ENCODE results near the gene GRIN2C. TPM values are rescaled to one million over a fixed set of nuclear protein-coding genes. Genes with fewer than 3 reads are reported as not detected.

The GRIN2C gene
- total and polyA plus RNA-seq, 2 of the 4 experiments (the other 2 are of a cell fraction): 0.22 TPM; not detected in 1

DNA sequence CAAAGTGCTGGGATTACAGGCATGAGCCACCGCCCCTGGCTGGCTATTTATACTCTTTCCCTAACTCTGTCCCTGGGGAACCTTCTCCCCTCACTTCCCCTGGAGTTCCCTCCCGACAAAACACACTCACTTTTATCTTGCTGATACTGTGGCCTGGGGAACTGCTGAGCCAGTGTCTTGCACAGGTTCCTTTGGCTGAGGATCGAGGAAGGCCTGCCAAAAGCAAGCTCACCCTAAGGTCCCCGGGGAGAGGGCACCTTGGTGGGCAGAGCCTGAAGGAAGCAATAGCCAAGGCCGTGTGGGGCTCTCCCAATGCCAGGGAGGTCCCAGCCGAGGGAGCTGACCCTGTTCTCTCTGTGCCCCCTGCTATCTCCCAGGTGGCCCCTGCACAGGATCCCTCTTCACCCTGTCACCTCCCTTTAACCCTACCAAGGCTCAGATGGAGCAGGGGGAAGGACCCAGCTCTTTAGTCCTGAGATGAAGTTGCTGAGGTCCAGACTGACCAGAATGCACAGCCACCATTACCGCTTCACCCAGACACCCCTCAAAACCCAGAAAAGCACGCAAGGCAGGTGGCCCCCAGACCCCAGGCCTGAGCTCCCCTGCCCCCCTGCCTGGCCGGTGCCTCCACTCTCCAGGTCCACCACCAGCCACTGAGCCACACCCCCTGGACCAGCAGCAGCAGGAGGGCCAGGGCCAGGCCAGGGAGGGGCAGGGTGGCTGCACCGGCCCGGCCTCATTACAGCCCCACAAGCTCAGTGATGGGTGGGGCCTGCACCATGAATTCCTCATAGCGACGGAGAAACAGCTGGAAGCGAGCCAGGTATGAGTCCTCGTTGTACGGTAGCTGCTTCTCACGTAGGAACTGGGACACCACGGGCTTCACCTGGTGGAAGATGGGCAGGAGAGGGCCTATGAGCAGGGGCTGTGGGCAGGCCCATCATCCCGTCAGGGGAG is 18.2 kb upstream of the GRIN2C start:
- intact Hi-C loops (cut with micrococcal nuclease): no loop called here
- dilution Hi-C loops (cut with HindIII; ENCODE audit: low sequenced_read_pairs, unreplicated experiment): no loop called here

More for the DNA sequence above, 18.2 kb upstream of the GRIN2C start:
- WGBS, 2 experiments (ENCODE audit: extremely low coverage in 2 of 2, insufficient read length in 1 of 2): 29% methylated on average over 7 of the region's 19 CpGs; no CpG with 5 or more reads in 1 of the 2 experiments
- H3K27ac ChIP-seq (ENCODE audit: insufficient read depth, low read length): no peak overlapping the region
- H2BK5ac ChIP-seq (ENCODE audit: low read depth, low read length, poor library complexity, severe bottlenecking): no peak overlapping the region
- no peak overlapping the region for H2AK5ac ChIP-seq (ENCODE audit: low read depth, low read length)
- no peak overlapping the region for H2BK20ac ChIP-seq (ENCODE audit: low read depth, low read length)
- H2BK15ac ChIP-seq (ENCODE audit: low read depth, low read length): no peak overlapping the region
- no peak overlapping the region for H2BK120ac ChIP-seq (ENCODE audit: low read depth, low read length)
- no peaks in the 10 kb centered on the region for H3K36me3 ChIP-seq (ENCODE audit: control insufficient read depth, insufficient read depth, low read length)
- peaks cover 38% of the 10 kb centered on the region for H3K27me3 ChIP-seq (ENCODE audit: control insufficient read depth, insufficient read depth, low read length)
- BruUV-seq (replicated peaks): no TSS peak
- ChIA-PET POLR2A (ENCODE audit: unreplicated experiment) (no interaction called here), CTCF (no interaction called here)
- no peak overlapping the region for H3K56ac ChIP-seq (ENCODE audit: extremely low read depth, insufficient read depth, low read length)
- DNase-seq (no peak), ATAC-seq (ENCODE audit: low read depth) (no peak)
- no peak overlapping the region for H4K91ac ChIP-seq (ENCODE audit: insufficient read depth, low read depth, low read length)
- no peak for TF ChIP-seq CHD1 (IDR thresholded peaks at IDR 0.05; ENCODE audit: low read depth, low read length)
- TF ChIP-seq, protein P1, sequence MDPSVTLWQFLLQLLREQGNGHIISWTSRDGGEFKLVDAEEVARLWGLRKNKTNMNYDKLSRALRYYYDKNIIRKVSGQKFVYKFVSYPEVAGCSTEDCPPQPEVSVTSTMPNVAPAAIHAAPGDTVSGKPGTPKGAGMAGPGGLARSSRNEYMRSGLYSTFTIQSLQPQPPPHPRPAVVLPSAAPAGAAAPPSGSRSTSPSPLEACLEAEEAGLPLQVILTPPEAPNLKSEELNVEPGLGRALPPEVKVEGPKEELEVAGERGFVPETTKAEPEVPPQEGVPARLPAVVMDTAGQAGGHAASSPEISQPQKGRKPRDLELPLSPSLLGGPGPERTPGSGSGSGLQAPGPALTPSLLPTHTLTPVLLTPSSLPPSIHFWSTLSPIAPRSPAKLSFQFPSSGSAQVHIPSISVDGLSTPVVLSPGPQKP (IDR thresholded peaks at IDR 0.05; ENCODE audit: borderline replicate concordance, low read depth, low read length): no peak
- TF ChIP-seq, protein P2, sequence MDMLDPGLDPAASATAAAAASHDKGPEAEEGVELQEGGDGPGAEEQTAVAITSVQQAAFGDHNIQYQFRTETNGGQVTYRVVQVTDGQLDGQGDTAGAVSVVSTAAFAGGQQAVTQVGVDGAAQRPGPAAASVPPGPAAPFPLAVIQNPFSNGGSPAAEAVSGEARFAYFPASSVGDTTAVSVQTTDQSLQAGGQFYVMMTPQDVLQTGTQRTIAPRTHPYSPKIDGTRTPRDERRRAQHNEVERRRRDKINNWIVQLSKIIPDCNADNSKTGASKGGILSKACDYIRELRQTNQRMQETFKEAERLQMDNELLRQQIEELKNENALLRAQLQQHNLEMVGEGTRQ (IDR thresholded peaks at IDR 0.05; ENCODE audit: low read depth, low read length): no peak
- TF ChIP-seq CEBPB (IDR thresholded peaks at IDR 0.05; ENCODE audit: low read depth, low read length): no peak
- TF ChIP-seq, protein P3, sequence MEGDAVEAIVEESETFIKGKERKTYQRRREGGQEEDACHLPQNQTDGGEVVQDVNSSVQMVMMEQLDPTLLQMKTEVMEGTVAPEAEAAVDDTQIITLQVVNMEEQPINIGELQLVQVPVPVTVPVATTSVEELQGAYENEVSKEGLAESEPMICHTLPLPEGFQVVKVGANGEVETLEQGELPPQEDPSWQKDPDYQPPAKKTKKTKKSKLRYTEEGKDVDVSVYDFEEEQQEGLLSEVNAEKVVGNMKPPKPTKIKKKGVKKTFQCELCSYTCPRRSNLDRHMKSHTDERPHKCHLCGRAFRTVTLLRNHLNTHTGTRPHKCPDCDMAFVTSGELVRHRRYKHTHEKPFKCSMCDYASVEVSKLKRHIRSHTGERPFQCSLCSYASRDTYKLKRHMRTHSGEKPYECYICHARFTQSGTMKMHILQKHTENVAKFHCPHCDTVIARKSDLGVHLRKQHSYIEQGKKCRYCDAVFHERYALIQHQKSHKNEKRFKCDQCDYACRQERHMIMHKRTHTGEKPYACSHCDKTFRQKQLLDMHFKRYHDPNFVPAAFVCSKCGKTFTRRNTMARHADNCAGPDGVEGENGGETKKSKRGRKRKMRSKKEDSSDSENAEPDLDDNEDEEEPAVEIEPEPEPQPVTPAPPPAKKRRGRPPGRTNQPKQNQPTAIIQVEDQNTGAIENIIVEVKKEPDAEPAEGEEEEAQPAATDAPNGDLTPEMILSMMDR (conservative IDR thresholded peaks at IDR 0.05; ENCODE audit: low read depth, low read length): no peak
- no peak for TF ChIP-seq RCOR1 (IDR thresholded peaks at IDR 0.05; ENCODE audit: insufficient replicate concordance, low read length)
- H3K9me3 ChIP-seq (ENCODE audit: control insufficient read depth, insufficient read depth, low read length): no peaks in the 10 kb centered on the region
- H3K79me1 ChIP-seq (ENCODE audit: low read depth in 1 of 2, low read length in 2 of 2): 0 out of 4 replicates have a peak, but pooled peaks cover 4 to 8% of the 10 kb centered on the region in 2 experiments
- H3K14ac ChIP-seq (replicated peaks; ENCODE audit: low read depth, low read length): no peak overlapping the region
- no peaks in the 10 kb centered on the region for H4K20me1 ChIP-seq (ENCODE audit: insufficient read depth, low read length)
- H4K5ac ChIP-seq (ENCODE audit: low read depth, low read length): no peak overlapping the region
- H2AK9ac ChIP-seq (replicated peaks; ENCODE audit: low read depth, low read length, poor library complexity): no peak overlapping the region
- no peak overlapping the region for H3K4ac ChIP-seq (ENCODE audit: low read depth, low read length)
- H3K23ac ChIP-seq (ENCODE audit: low read depth, low read length): no peak overlapping the region
- H3K18ac ChIP-seq (ENCODE audit: low read depth, low read length): no peak overlapping the region
- no peaks in the 10 kb centered on the region for H3K4me1 ChIP-seq (ENCODE audit: control insufficient read depth, insufficient read depth, low read length)
- H3K9ac ChIP-seq (ENCODE audit: low read depth, low read length): no peak overlapping the region
- no peak overlapping the region for H3K4me2 ChIP-seq (ENCODE audit: low read depth, low read length)
- peak overlapping the region; percentile 41 for H2AFZ ChIP-seq (replicated peaks; ENCODE audit: low read length, poor library complexity)
- no peak overlapping the region for H4K8ac ChIP-seq (ENCODE audit: low read depth in 2 of 2, low read length in 2 of 2)
- H3K4me3 ChIP-seq (ENCODE audit: insufficient read depth, low read depth, low read length): no peak overlapping the region
- no peaks in the 10 kb centered on the region for H3K9me1 ChIP-seq (ENCODE audit: insufficient read depth, low read length)
- in situ Hi-C loops (cut with MboI; ENCODE audit: low sequenced_read_pairs): no loop called here

All from IMR-90 (cell line).